Colon (tissue), 2 donors: ENCODE data around the gene SEPTIN12.
"Not testable (repeated sequence)": the region's sequence is repeated elsewhere in the genome, so short reads cannot be mapped to it uniquely, and the experiment has no call there.

Experiments
- FAIRE-seq: peaks from 2 replicates; lab custom pipeline; 2012; peaks lifted over from hg19 to GRCh38; lab: Jason Lieb, UNC
- donor health status: control.
- donor health status: control.

The SEPTIN12 gene

DNA sequence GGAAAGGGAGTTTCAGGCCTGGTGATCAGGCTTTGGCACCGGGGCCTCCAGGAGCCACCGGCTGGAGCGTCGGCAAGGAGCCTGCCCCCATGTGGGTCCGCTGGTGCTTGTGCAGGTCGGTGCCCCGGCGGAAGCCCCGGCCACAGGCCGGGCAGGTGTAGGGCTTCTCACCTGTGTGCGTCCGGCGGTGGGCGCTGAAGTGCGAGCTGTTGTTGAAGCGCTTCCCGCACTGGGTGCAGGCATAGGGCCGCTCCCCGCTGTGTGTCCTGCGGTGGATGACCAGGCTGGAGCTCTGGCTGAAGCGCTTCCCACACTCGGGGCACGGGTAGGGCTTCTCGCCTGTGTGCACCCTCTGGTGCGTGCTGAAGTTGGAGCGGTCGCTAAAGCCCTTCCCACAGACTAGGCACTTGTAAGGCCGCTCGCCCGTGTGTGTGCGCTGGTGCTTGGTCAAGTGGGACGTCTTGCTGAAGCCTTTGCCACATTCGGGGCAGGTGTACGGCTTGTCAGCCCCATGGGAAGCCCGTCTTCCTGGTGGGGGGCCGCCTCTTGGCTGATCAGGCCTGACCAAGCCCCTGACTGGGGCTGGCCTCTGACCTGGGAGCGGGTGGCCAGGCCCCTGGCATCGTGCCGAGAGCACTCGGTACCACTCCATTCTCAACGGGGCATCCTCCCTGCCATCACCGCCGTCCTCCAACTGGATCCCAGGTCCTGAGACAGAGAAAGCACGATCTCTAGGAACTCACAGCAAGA lies 35.6 kb downstream of the SEPTIN12 start:
- no peak for FAIRE-seq

DNA sequence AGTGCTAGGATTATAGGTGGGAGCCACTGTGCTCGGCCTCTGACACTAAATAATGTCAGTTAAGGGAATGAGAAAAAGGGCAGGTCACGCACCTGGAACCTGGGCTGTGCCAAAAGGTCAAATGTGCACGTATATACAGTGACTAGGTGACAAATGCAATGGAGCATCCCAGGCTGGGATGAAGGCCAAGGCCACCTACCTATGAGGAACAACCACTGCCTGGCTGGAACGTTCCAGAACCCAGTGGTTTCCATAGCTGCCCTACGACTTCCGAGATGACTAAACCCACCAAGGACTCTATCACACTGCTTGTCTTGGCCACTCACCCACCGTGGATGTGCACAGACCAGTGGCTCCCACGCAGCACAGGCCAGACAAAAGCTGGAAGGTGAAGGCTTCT lies 37.2 kb downstream of the SEPTIN12 start:
- FAIRE-seq, result no peak

- no peak for FAIRE-seq
These were observed 38.4 kb downstream of the SEPTIN12 start for GRCh38 chr16:4749700-4750257.

DNA sequence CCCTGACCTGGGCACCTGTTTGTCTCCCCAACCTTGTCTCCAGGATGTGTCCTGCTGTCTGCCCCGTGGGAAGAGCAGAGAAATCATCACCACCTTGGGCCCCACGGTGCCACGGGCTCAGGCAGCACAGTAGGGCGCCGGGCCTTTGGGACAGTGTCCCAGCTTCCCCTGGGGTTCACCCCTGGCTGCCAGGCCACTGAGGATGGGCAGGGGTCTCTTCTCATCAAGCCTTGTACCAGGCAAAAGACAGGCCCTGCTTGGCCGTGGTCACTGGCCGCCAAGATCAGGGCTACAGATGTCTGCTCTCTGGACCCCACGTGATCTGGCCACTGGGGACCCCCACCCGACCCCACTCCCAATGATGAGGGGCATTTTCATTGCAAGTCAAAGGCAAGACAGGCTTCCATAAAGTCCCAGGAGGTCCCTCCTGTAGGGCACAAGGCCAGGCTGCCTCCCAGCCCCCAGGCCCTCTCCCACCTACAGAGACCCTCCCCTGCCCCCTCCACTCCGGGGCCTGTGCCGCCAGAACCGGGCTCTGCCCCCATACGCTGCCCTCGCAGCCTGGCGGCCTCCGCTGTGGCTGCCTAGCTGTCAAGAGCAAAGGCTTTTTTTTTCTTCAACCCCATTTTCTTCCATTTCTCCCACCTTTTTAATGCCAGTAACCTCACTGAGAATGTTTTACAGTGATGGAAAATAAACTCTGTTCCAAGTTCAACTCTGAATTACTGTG lies 39.3 kb downstream of the SEPTIN12 start:
- FAIRE-seq, result no peak

DNA sequence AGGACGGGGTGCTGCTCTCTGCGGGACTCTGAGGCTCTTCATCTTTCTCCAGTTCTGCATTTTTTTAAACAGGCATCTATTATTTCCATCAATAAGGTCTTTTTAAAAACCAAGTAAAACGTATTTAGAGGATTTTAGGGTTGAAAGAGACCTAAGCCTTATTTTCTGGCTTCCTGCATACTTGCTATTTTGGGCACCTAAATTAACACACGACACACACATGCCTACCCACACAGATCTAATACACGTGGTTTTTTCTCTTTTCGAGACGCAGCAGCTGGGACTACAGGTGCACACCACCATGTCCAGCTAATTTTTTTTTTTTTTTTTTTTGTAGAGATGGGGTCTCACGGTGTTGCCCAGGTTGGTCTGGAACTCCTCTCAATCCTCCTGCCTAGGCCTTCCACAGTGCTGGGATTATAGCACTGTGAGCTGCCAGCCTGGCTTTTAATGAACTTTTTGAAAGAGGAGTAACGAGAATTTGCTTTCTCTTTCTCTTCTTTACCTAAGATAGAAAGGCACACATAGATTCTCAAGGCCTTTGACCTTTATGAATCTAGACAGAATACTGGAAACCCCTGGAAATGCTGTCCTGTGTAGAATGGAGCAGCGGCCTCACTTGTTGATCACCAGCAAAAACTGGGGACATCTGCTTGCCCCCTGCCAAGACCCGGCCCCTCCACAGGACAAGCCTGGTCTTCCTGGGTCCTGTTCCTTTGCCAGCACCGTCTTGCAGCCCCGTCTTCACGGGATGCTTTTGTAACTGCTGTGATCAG lies 40.1 kb downstream of the SEPTIN12 start:
- FAIRE-seq, result no peak

DNA sequence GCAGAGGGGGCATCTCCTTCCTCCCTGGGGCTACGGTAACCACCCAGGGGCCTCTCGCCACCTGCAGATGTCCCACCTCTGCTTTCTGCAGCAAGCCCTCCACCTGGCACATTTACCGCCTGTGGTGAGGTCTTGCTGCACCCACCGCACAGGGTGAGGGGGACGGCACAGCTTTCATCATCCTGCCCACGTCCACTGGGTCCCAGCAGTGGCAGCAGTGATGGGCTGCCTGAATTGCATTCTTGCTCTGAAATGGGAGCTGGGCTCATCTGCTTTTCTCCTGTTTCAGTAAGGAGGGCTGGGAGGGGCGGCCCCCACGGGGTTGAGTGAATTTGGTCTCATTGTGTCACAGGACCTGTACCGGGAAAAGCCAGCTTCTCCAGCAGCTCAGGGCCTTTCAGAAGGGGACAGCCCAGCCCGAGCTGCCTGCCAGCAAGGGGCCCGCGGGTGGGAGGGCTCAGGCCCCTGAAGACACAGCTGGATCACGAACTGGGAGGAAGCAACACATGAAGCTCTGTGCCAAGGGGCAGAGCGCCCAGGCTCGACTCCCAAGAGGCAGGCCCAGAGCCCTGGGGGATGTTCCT lies 41.1 kb downstream of the SEPTIN12 start:
- FAIRE-seq, result no peak

- no peak for FAIRE-seq
These were observed 41.9 kb downstream of the SEPTIN12 start for GRCh38 chr16:4746215-4746614.

GRCh38 chr16:4745274-4745569 lies 42.9 kb downstream of the SEPTIN12 start:
- FAIRE-seq, result no peak

- no peak for FAIRE-seq
These were observed 43.4 kb downstream of the SEPTIN12 start for GRCh38 chr16:4744555-4745273.

DNA sequence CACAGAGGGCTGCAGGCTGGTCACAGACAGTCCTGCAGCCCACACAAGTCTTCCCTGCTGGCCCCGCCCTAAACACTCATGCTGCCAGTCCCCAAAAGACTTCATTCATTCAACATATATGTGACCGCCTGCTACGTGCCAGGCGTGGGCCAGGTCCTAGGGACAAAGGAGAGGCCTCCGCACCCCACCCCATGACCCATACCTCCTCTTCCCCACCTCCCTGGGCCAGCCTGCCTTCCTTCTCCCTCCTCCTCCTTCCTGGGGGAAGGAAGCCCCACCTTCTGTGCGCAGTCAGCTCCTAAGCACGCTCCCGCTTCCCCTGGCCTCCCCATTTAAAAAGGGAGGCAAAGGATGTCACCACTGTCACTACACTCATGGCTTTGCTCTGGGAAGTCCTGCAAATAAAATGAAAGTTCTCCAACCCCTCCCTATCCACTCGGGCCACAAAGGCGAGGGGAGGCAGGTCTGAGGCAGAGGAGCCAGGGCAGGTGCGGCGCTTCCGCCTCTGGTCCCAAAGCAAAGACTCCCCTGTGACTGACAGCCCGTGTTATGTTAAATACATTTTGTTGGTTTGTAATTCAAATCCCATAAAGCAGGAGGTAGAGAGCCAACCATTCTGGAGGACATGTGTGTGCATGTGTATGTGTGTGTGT lies 44.8 kb downstream of the SEPTIN12 start:
- no peak for FAIRE-seq

DNA sequence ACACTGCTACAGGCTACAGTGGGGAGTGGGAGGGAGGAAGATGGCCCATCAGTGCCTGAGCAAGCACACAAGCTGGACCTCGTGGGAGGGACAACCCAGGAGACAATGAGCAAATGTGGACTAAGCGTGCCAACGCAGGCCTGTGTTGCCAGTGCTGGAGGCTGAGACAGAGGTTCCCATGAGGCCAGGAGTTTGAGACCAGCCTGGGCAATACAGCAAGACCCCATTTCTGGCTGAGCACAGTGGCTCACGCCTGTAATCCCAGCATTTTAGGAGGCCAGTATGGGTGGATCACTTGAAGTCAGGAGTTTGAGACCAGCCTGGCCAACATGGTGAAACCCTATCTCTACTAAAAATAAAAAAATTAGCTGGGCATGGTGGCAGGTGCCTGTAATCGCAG lies 49.8 kb downstream of the SEPTIN12 start:
- not testable (repeated sequence) for FAIRE-seq

DNA sequence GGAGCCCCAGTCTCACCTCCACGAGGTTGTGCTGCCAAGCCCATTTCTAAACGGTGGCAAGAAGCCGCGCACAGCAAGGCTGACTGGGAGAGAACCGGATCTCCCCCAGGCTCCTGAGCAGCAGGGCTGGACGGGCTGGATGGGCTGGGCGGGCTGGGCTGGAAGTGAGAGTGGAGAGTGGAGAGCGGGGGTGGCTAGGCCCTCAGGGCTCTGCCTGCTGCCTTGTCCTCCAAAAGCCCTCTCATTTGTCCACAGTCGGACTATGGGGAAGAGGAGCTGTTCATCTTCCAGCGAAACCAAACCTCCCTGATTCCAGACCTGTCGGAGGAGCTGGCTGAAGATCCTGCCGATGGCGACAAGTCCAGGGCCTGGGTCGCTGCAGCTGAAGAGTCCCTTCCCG lies 50.6 kb downstream of the SEPTIN12 start:
- no peak for FAIRE-seq

DNA sequence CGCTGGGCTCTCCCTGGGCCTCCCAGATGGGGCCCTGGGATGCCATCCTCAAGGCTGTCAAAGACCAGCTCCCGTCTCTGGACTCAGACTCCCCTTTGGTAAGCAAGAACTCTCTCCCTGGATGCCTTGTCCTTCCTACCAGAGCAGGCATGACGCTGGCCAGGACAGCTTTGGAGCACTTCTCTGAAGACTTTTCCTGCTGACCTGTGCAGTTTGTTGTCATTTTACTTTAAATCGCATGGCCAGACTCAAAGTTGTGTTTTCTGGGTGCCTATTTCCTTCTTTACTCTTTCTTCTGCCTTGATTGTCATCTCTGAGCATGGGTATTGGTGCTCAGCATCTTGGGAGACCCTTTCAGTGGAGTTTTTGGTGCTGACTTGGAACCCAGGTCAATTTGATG lies 51.6 kb downstream of the SEPTIN12 start:
- FAIRE-seq, result no peak

GRCh38 chr16:4734730-4735535 lies 53.2 kb downstream of the SEPTIN12 start:
- no peak for FAIRE-seq

DNA sequence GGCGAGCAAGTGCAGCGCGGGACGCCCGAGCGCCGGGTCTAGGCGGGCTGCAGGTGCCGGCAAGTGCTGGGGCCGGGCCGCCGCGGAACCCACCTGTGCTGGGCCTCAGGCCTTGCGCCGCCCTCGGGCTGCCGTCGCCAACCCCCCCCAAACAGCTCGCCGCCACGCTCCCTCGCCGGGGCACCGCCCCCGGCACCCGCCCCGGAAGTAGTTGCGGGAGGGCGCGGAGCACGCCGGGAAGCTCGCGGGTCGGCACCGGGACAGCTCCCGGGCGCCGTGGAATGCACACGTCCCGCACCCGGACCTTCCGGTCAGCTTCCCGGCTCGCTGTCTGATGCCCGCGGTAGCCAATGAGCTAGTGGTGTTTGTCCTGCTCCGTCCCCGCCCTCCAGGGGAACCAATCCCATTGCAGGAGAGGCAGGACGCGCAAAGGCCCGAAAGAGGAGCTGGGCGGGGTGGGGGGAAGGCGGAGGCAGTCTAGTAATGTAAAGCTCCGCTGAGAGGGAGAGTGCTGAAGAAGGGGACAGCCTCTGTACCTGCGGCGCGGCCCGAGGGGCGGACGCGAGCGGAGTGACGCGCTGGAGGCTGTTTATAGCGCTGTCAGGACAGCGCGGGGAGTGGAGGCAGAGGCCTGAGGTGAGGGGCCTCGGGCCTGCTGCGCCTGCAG lies 53.9 kb downstream of the SEPTIN12 start, which contains the start of the genes ANKS3 and DNAAF8:
ANKS3 (minus strand) TSS at position 209 of the 667 bp plus-strand sequence. CDS start 4,122 bp downstream, outside the sequence.
DNAAF8 (plus strand) TSS at position 475 of the 667 bp plus-strand sequence. CDS start 1,978 bp downstream, outside the sequence.
- no peak for FAIRE-seq

GRCh38 chr16:4733747-4734062 lies 54.4 kb downstream of the SEPTIN12 start:
- no peak for FAIRE-seq

DNA sequence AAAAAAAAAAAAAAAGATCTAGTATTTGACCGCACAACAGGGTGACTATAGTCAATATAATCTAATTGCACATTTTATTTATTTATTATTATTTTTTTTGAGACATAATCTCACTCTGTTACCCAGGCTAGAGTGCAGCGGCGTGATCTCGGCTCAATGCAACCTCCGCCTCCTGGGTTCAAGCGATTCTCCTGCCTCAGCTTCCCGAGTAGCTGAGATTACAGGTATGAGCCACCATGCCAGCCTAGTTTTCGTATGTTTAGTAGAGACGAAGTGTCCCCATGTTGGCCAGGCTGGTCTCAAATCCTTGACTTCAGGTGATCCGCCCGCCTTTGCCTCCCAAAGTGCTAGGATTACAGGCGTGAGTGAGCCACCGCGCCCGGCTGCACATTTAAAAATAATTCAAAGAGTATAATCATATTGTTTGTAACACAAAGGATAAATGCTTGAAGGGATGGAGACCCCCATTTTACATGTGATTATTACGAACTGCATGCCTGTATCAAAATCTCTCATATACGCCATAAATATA lies 54.9 kb downstream of the SEPTIN12 start:
- FAIRE-seq, result no peak

DNA sequence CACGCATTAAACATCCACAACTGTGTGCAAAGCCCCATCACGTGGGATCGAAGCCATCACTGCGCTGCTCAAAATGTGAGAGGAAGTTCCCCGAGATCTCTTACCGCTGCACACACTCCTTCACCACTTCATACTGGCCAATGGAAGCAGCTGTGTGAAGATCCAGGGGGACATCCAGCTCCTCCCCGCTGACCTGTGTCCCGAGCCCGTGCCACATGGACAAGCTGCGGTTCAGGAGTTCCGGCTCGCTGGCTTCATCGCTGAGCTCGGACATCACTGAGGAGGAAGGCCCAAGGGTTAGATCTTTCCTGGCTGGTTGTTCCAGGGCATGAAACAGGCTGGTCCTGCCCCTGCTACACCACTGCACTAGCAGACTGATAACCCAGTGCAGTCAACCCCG lies 58.3 kb downstream of the SEPTIN12 start:
- no peak for FAIRE-seq

GRCh38 chr16:4728676-4729075 lies 59.5 kb downstream of the SEPTIN12 start:
- FAIRE-seq, result no peak
